GM23338 (cell line): ENCODE measurements around the gene ZNF10. TPM values are rescaled to one million over a fixed set of nuclear protein-coding genes. Genes with fewer than 3 reads are reported as not detected.

ENCODE experiments used
- ATAC-seq: fragments of 200-7000 bp; cut with Tn5 transposase; 3 replicates; pipeline ENCODE4 v1.9.1; 2020
- DNase-seq: peaks from one replicate; pipeline ENCODE4 v3.0.0-alpha.2; 2015; ENCODE audit warnings: low spot score
- H2AFZ ChIP-seq: fragments of 200-600 bp; sonication (generic); 2 replicates; pipeline ENCODE4 v1.8.0; 2016; ENCODE audit warnings: antibody characterized with exemption, mild to moderate bottlenecking, moderate library complexity
- H3F3A ChIP-seq: fragments of 200-600 bp; sonication (generic); replicated peaks from 2 replicates; pipeline ENCODE4 v1.8.0; 2017; ENCODE audit warnings: antibody characterized with exemption, mixed run types, low read depth
- H3K27ac ChIP-seq: fragments of 200-600 bp; sonication (generic); 2 replicates; pipeline ENCODE4 v1.6.1; 2016; ENCODE audit warnings: low read depth
- H3K27me3 ChIP-seq: fragments of 200-600 bp; sonication (generic); 2 replicates; pipeline ENCODE4 v1.8.0; 2016; ENCODE audit warnings: mild to moderate bottlenecking, mixed run types, moderate library complexity; ENCODE audit not compliant: insufficient read depth
- H3K36me3 ChIP-seq: fragments of 200-600 bp; sonication (generic); 2 replicates; pipeline ENCODE4 v1.8.0; 2016; ENCODE audit warnings: mild to moderate bottlenecking; ENCODE audit not compliant: insufficient read depth
- H3K4me1 ChIP-seq: fragments of 200-600 bp; sonication (generic); 2 replicates; pipeline ENCODE4 v1.8.0; 2016; ENCODE audit warnings: mild to moderate bottlenecking, moderate library complexity; ENCODE audit not compliant: insufficient read depth
- H3K4me2 ChIP-seq: fragments of 200-600 bp; sonication (generic); 2 replicates; pipeline ENCODE4 v1.7.1; 2017; ENCODE audit warnings: mixed run types
- H3K4me3 ChIP-seq: fragments of 200-600 bp; sonication (generic); 2 replicates; pipeline ENCODE4 v1.6.1; 2016; ENCODE audit warnings: mixed run types
- H3K79me2 ChIP-seq: fragments of 200-600 bp; sonication (generic); replicated peaks from 2 replicates; pipeline ENCODE4 v1.8.0; 2017; ENCODE audit warnings: mild to moderate bottlenecking; ENCODE audit not compliant: insufficient read depth
- H3K9me2 ChIP-seq: fragments of 200-600 bp; sonication (generic); 2 replicates; pipeline ENCODE4 v1.8.0; 2017; ENCODE audit not compliant: insufficient read depth
- H4K20me1 ChIP-seq: fragments of 200-600 bp; sonication (generic); replicated peaks from 2 replicates; pipeline ENCODE4 v1.8.0; 2017; ENCODE audit warnings: mild to moderate bottlenecking; ENCODE audit not compliant: insufficient read depth
- H3K27ac Mint-ChIP-seq: 2 replicates; pipeline ENCODE4 v1.8.0; 2020; ENCODE audit warnings: inconsistent platforms, mild to moderate bottlenecking, moderate library complexity, mixed read lengths
- H3K27me3 Mint-ChIP-seq: 3 replicates; pipeline ENCODE4 v1.8.0; 2022; ENCODE audit warnings: low read depth, mild to moderate bottlenecking, moderate library complexity, mixed read lengths, inconsistent platforms; ENCODE audit not compliant: insufficient read depth, poor library complexity
- H3K36me3 Mint-ChIP-seq: 3 replicates; pipeline ENCODE4 v1.8.0; 2021; ENCODE audit warnings: low read depth, mild to moderate bottlenecking, inconsistent platforms, moderate library complexity, mixed read lengths
- H3K4me1 Mint-ChIP-seq: 3 replicates; pipeline ENCODE4 v1.8.0; 2020; ENCODE audit warnings: mild to moderate bottlenecking, inconsistent platforms, mixed read lengths
- H3K4me3 Mint-ChIP-seq: 3 replicates; pipeline ENCODE4 v1.8.0; 2021; ENCODE audit warnings: moderate library complexity, mild to moderate bottlenecking, inconsistent platforms, mixed read lengths
- H3K9me3 Mint-ChIP-seq: 3 replicates; pipeline ENCODE4 v1.8.0; 2020; ENCODE audit warnings: moderate library complexity, mild to moderate bottlenecking, inconsistent platforms, mixed read lengths
- CREB1 ChIP-seq: fragments of 250-450 bp; sonication (Bioruptor Pico); IDR thresholded peaks from 2 replicates; pipeline ENCODE4 v1.5.0; 2020; ENCODE audit warnings: low read depth, mild to moderate bottlenecking, moderate library complexity
- CTCF ChIP-seq, 2 experiments: fragments of 200-600 bp in 1 of 2; sonication (generic) in 1 of 2; conservative IDR thresholded peaks; 2 replicates each; pipeline versions ENCODE4 v1.5.1 to v1.6.1; 2016 to 2017; ENCODE audit warnings: antibody characterized with exemption in 2 of 2, low read depth in 2 of 2, mild to moderate bottlenecking in 2 of 2, moderate library complexity in 1 of 2
- ETS1 ChIP-seq: IDR thresholded peaks from 2 replicates; pipeline ENCODE4 v1.6.1; 2016; ENCODE audit warnings: antibody characterized with exemption
- EZH2 ChIP-seq: fragments of 200-600 bp; sonication (generic); IDR thresholded peaks from one replicate; pipeline ENCODE4 v1.8.0; 2017; ENCODE audit warnings: antibody characterized with exemption, mild to moderate bottlenecking, low read depth; ENCODE audit not compliant: unreplicated experiment
- JUNB ChIP-seq: IDR thresholded peaks from one replicate; pipeline ENCODE4 v1.6.1; 2016; ENCODE audit warnings: antibody characterized with exemption; ENCODE audit not compliant: unreplicated experiment
- REST ChIP-seq: IDR thresholded peaks from one replicate; pipeline ENCODE4 v1.6.1; 2018; ENCODE audit warnings: antibody characterized with exemption; ENCODE audit not compliant: unreplicated experiment
- ZNF114 ChIP-seq: fragments of 250-450 bp; sonication (Bioruptor Pico); IDR thresholded peaks from 2 replicates; pipeline ENCODE4 v1.5.0; 2020; ENCODE audit warnings: mild to moderate bottlenecking, moderate library complexity
- polyA plus RNA-seq: library from polyadenylated mRNA; unstranded; fragments of >200 nt; fragmentation: Nextera tagmentation; extraction: Ambion mirVana; gene quantifications from 2 replicates; pipeline ENCODE4 v1.2.1, GENCODE V29; 2016
- total RNA-seq: library from RNA; depleted of rRNA; stranded (reverse); fragments of >200 nt; shearing (Covaris generic); gene quantifications from 2 replicates; pipeline ENCODE4 v1.2.3, GENCODE V29; 2014

Gene ZNF10
- total and polyA plus RNA-seq, 2 experiments from 2014 or later: 8.2 to 18.5 TPM

- DNase-seq: no peak
- H3K9me3 Mint-ChIP-seq: peaks cover 89% of the 10 kb centered on the region
- peaks cover 30% of the 10 kb centered on the region for H3K36me3 Mint-ChIP-seq
- Histone ChIP-seq H3K27ac (no peak overlapping the region), H3K79me2 (no peaks in the 10 kb centered on the region), H3F3A (no peaks in the 10 kb centered on the region), H3K4me1 (no peaks in the 10 kb centered on the region), H4K20me1 (no peaks in the 10 kb centered on the region), H3K36me3 (0 out of 2 replicates have a peak, but pooled peaks cover 7% of the 10 kb centered on the region), H3K27me3 (no peaks in the 10 kb centered on the region), H3K4me2 (no peak overlapping the region), H3K4me3 (no peak overlapping the region), H3K9me2 (no peaks in the 10 kb centered on the region), H2AFZ (no peak overlapping the region)
- H3K27ac Mint-ChIP-seq: no peak overlapping the region
- no peak for ATAC-seq
- H3K27me3 Mint-ChIP-seq: no peaks in the 10 kb centered on the region
- H3K4me3 Mint-ChIP-seq: no peak overlapping the region
- no peaks in the 10 kb centered on the region for H3K4me1 Mint-ChIP-seq
- TF ChIP-seq ETS1 (no peak), REST (no peak), JUNB (no peak)
Observed at GRCh38 chr12:133172491-133172890, 42.1 kb downstream of the ZNF10 start.

- Histone ChIP-seq H3K4me1 (no peaks in the 10 kb centered on the region), H3K4me3 (no peak overlapping the region), H3F3A (no peaks in the 10 kb centered on the region), H3K27ac (no peak overlapping the region), H3K9me2 (no peaks in the 10 kb centered on the region), H2AFZ (no peak overlapping the region), H3K27me3 (no peaks in the 10 kb centered on the region), H3K36me3 (0 out of 2 replicates have a peak, but pooled peaks cover 7% of the 10 kb centered on the region), H3K4me2 (no peak overlapping the region), H3K79me2 (no peaks in the 10 kb centered on the region), H4K20me1 (no peaks in the 10 kb centered on the region)
- DNase-seq (no peak), ATAC-seq (no peak)
- H3K27ac Mint-ChIP-seq: no peak overlapping the region
- H3K4me3 Mint-ChIP-seq: no peak overlapping the region
- peaks cover 91% of the 10 kb centered on the region for H3K9me3 Mint-ChIP-seq
- peaks cover 4% of the 10 kb centered on the region for H3K27me3 Mint-ChIP-seq
- peaks cover 34% of the 10 kb centered on the region for H3K36me3 Mint-ChIP-seq
- H3K4me1 Mint-ChIP-seq: no peaks in the 10 kb centered on the region
- no peak for TF ChIP-seq CREB1 (CRISPR knock-in tag)
- no peak for TF ChIP-seq EZH2
- no peak for TF ChIP-seq ZNF114 (CRISPR knock-in tag)
- no peak for TF ChIP-seq CTCF (conservative IDR thresholded peaks at IDR 0.05; ENCODE audit: low read depth in 2 of 2)
- no peak for TF ChIP-seq REST
- no peak for TF ChIP-seq ETS1
Observed at GRCh38 chr12:133174901-133175300, 44.5 kb downstream of the ZNF10 start.
